K562 (cell line): ENCODE results near the gene SSTR5. TPM values are rescaled to one million over a fixed set of nuclear protein-coding genes. Genes with fewer than 3 reads are reported as not detected.

Experiments
- FOXM1 ChIP-seq, 2 experiments: fragments of 450-650 bp in 1 of 2; sonication (generic) in 1 of 2; formaldehyde crosslinking in 1 of 2; IDR thresholded peaks; 2 replicates each; pipeline versions ENCODE4 v1.6.1 to v1.9.0; 2017 to 2022; ENCODE audit warnings: low read depth in 2 of 2, mild to moderate bottlenecking in 2 of 2, missing genetic modification reagents in 1 of 2, moderate library complexity in 1 of 2
- NR3C1 ChIP-seq: sonication (generic); formaldehyde crosslinking; IDR thresholded peaks from 2 replicates; pipeline ENCODE4 v1.8.1; 2022; ENCODE audit warnings: missing genetic modification reagents
- PHTF2 ChIP-seq: fragments of 250-450 bp; sonication (Bioruptor Pico); IDR thresholded peaks from 2 replicates; pipeline ENCODE4 v1.5.0; 2021; ENCODE audit warnings: mild to moderate bottlenecking
- RBM25 ChIP-seq: fragments of 200-400 bp; formaldehyde crosslinking; IDR thresholded peaks from 2 replicates; pipeline ENCODE4 v1.6.1; 2018; ENCODE audit warnings: low read length, low read depth, moderate library complexity; ENCODE audit not compliant: severe bottlenecking
- ZFP36 ChIP-seq: fragments of 150-350 bp; IDR thresholded peaks from 2 replicates; pipeline ENCODE4 v1.6.1; 2018; ENCODE audit warnings: low read length, low read depth; ENCODE audit not compliant: partially characterized antibody
- polyA plus RNA-seq, 8 experiments: library from polyadenylated mRNA; depleted of rRNA in 4 of 8; stranded (reverse) in 5 of 8; unstranded in 3 of 8; fragments of >200 nt; fragmentation: Nextera tagmentation in 2 of 8; fragmentation: Illumina TruSeq in 1 of 8; extraction: Ambion mirVana in 2 of 8; extraction: Trizol in 1 of 8; gene quantifications; 2 replicates each; pipeline versions ENCODE4 v1.2.1 to v1.2.3, GENCODE V29; 2011 to 2014; ENCODE audit warnings: inconsistent platforms in 1 of 8, missing spikeins in 1 of 8
- total RNA-seq, 7 experiments: library from RNA; depleted of rRNA in 6 of 7; stranded (reverse); fragments of >200 nt in 6 of 7; fragmentation: Illumina TruSeq in 2 of 7; extraction: Trizol in 2 of 7; gene quantifications; 2 replicates each; pipeline versions ENCODE4 v1.2.1 to v1.2.3, GENCODE V29; 2011 to 2021; ENCODE audit warnings: low replicate concordance in 1 of 7
- TF ChIP-seq, protein P1 (sequence below), 2 experiments: fragments of 150-350 bp in 1 of 2; IDR thresholded peaks; 2 replicates each; pipeline ENCODE4 v1.6.1; 2012 to 2016; ENCODE audit warnings: low read depth in 2 of 2, low read length in 2 of 2, mild to moderate bottlenecking in 1 of 2, moderate library complexity in 1 of 2
- TF ChIP-seq, protein P2 (sequence below): fragments of 250-450 bp; sonication (Bioruptor Pico); IDR thresholded peaks from 2 replicates; pipeline ENCODE4 v1.4.0; 2020
- TF ChIP-seq, protein P3 (sequence below): fragments of 250-450 bp; sonication (Bioruptor Pico); IDR thresholded peaks from 2 replicates; pipeline ENCODE4 v1.4.0; 2020; ENCODE audit warnings: mild to moderate bottlenecking, moderate library complexity

SSTR5 gene
- total and polyA plus RNA-seq, 9 of the 15 experiments (the other 6 are each of a cell fraction or from before 2014, with no cell fraction given): not detected

- TF ChIP-seq RBM25 (no peak), ZFP36 (no peak), PHTF2 (CRISPR knock-in tag) (no peak), FOXM1 (IDR thresholded peaks at IDR 0.05; ENCODE audit: low read depth) (no peak), FOXM1 (CRISPR knock-in tag; IDR thresholded peaks at IDR 0.05; ENCODE audit: low read depth) (no peak), NR3C1 (CRISPR knock-in tag) (no peak)
- TF ChIP-seq, protein P1, sequence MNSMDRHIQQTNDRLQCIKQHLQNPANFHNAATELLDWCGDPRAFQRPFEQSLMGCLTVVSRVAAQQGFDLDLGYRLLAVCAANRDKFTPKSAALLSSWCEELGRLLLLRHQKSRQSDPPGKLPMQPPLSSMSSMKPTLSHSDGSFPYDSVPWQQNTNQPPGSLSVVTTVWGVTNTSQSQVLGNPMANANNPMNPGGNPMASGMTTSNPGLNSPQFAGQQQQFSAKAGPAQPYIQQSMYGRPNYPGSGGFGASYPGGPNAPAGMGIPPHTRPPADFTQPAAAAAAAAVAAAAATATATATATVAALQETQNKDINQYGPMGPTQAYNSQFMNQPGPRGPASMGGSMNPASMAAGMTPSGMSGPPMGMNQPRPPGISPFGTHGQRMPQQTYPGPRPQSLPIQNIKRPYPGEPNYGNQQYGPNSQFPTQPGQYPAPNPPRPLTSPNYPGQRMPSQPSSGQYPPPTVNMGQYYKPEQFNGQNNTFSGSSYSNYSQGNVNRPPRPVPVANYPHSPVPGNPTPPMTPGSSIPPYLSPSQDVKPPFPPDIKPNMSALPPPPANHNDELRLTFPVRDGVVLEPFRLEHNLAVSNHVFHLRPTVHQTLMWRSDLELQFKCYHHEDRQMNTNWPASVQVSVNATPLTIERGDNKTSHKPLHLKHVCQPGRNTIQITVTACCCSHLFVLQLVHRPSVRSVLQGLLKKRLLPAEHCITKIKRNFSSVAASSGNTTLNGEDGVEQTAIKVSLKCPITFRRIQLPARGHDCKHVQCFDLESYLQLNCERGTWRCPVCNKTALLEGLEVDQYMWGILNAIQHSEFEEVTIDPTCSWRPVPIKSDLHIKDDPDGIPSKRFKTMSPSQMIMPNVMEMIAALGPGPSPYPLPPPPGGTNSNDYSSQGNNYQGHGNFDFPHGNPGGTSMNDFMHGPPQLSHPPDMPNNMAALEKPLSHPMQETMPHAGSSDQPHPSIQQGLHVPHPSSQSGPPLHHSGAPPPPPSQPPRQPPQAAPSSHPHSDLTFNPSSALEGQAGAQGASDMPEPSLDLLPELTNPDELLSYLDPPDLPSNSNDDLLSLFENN (IDR thresholded peaks at IDR 0.05; ENCODE audit: low read depth in 2 of 2, low read length in 2 of 2): no peak
- TF ChIP-seq, protein P2, sequence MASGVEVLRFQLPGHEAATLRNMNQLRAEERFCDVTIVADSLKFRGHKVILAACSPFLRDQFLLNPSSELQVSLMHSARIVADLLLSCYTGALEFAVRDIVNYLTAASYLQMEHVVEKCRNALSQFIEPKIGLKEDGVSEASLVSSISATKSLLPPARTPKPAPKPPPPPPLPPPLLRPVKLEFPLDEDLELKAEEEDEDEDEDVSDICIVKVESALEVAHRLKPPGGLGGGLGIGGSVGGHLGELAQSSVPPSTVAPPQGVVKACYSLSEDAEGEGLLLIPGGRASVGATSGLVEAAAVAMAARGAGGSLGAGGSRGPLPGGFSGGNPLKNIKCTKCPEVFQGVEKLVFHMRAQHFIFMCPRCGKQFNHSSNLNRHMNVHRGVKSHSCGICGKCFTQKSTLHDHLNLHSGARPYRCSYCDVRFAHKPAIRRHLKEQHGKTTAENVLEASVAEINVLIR: no peak
- TF ChIP-seq, protein P3, sequence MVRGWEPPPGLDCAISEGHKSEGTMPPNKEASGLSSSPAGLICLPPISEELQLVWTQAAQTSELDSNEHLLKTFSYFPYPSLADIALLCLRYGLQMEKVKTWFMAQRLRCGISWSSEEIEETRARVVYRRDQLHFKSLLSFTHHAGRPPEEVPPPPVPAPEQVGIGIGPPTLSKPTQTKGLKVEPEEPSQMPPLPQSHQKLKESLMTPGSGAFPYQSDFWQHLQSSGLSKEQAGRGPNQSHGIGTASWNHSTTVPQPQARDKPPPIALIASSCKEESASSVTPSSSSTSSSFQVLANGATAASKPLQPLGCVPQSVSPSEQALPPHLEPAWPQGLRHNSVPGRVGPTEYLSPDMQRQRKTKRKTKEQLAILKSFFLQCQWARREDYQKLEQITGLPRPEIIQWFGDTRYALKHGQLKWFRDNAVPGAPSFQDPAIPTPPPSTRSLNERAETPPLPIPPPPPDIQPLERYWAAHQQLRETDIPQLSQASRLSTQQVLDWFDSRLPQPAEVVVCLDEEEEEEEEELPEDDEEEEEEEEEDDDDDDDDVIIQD: no peak
Measured at GRCh38 chr16:1121601-1122397, 49.3 kb downstream of the SSTR5 start (continued).
